Bronchial epithelial cell (primary cell): ENCODE measurements around the gene ENDOD1. TPM values are rescaled to one million over a fixed set of nuclear protein-coding genes. Genes with fewer than 3 reads are reported as not detected.
A peak's percentile ranks its signal among the peaks of the same experiment; 100 is the strongest.
"Not testable (repeated sequence)": the region's sequence is repeated elsewhere in the genome, so short reads cannot be mapped to it uniquely, and the experiment has no call there.

Experiments used
- DNase-seq: peaks from one replicate; pipeline ENCODE4 v3.0.0-alpha.2; 2010; ENCODE audit warnings: low read depth
- FAIRE-seq: peaks from 2 replicates; lab custom pipeline; 2011; peaks lifted over from hg19 to GRCh38; lab: Jason Lieb, UNC
- H3K27me3 ChIP-seq: 2 replicates; pipeline ENCODE4 v1.5.1; 2011; ENCODE audit warnings: low read length; ENCODE audit not compliant: control insufficient read depth, insufficient read depth
- H3K36me3 ChIP-seq: 2 replicates; pipeline ENCODE4 v1.5.1; 2011; ENCODE audit warnings: low read length; ENCODE audit not compliant: control insufficient read depth, insufficient read depth
- H3K4me3 ChIP-seq: 2 replicates; pipeline ENCODE4 v1.5.1; 2011; ENCODE audit warnings: mild to moderate bottlenecking, low read depth, low read length, control low read depth
- total RNA-seq: library from RNA; depleted of rRNA; stranded (reverse); fragments of >200 nt; gene quantifications from 2 replicates; pipeline ENCODE4 v1.2.1, GENCODE V29; 2014
- TF ChIP-seq, protein P1 (sequence below): IDR thresholded peaks from 2 replicates; pipeline ENCODE4 v1.5.1; 2011; ENCODE audit warnings: mild to moderate bottlenecking, moderate library complexity, low read length, control low read depth, inconsistent platforms; ENCODE audit not compliant: insufficient read depth, severe bottlenecking

Gene ENDOD1
- total RNA-seq, 1 donor from 2014 or later, result 41.1 TPM

DNA sequence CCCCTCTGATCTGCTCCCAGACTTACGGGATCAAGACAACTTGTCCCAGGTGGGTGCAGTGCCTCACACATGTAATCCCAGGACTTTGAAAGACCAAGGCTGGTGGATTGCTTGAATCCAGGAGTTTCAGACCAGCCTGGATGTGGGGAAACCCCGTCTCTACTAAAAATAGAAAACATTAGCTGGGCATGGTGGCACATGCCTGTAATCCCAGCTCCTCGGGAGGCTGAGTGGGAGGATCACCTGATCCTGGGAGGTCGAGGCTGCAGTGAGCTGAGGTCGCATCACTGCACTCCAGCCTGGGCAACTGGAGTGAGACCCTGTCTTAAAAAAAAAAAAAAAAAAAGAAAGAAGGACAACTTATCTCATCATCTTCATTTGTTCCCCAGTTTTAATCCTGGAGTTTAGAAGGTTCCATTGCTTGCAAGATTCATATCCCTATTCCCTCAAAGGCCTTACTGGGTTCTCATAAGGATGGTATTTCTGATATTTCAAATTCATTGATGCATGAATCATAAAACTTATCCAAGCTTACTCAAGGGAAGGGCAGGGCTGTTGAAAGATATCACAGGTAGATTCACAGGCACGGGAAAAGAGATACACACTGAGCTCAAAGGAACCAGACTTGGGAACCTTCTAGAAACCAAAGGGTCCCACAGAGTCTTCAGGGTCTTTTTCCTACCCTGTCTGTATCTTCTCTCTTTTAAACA lies 14.6 kb downstream of the ENDOD1 start:
- FAIRE-seq (no peak), DNase-seq (peak; percentile 81)

DNA sequence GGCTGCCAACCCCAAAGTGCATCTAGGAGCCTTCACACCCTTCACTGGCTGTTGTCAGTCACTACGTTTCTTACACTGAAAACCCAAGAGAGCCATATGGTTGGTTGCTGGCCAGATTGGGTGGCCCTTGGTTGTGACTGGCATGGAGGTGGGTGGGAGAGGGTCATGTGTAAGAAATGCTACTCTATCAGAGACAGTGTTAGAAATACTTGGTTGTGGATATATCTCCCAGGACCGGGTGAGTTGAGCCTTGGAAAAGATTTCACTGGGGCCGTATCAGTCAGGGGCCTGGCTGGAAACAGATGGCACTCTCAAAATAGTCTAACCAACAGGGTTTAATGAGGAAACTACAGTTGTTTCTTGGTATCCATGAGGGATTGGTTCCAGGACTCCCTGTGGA lies 15.2 kb downstream of the ENDOD1 start:
- DNase-seq (no peak), FAIRE-seq (no peak)
- Histone ChIP-seq H3K27me3 (no peaks in the 10 kb centered on the region), H3K36me3 (no peaks in the 10 kb centered on the region), H3K4me3 (no peak overlapping the region)
- TF ChIP-seq, protein P1, sequence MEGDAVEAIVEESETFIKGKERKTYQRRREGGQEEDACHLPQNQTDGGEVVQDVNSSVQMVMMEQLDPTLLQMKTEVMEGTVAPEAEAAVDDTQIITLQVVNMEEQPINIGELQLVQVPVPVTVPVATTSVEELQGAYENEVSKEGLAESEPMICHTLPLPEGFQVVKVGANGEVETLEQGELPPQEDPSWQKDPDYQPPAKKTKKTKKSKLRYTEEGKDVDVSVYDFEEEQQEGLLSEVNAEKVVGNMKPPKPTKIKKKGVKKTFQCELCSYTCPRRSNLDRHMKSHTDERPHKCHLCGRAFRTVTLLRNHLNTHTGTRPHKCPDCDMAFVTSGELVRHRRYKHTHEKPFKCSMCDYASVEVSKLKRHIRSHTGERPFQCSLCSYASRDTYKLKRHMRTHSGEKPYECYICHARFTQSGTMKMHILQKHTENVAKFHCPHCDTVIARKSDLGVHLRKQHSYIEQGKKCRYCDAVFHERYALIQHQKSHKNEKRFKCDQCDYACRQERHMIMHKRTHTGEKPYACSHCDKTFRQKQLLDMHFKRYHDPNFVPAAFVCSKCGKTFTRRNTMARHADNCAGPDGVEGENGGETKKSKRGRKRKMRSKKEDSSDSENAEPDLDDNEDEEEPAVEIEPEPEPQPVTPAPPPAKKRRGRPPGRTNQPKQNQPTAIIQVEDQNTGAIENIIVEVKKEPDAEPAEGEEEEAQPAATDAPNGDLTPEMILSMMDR, result no peak

More for the DNA sequence above, 14.6 kb downstream of the ENDOD1 start:
- TF ChIP-seq, protein P1, result no peak
- no peaks in the 10 kb centered on the region for H3K36me3 ChIP-seq
- H3K4me3 ChIP-seq, result no peak overlapping the region
- no peaks in the 10 kb centered on the region for H3K27me3 ChIP-seq

- DNase-seq (peak; percentile 86), FAIRE-seq (peak; percentile 95)
- Histone ChIP-seq H3K4me3 (no peak overlapping the region), H3K36me3 (no peaks in the 10 kb centered on the region), H3K27me3 (no peaks in the 10 kb centered on the region)
- TF ChIP-seq, protein P1, result no peak
These were observed 18.5 kb downstream of the ENDOD1 start for GRCh38 chr11:95108159-95108611.

DNA sequence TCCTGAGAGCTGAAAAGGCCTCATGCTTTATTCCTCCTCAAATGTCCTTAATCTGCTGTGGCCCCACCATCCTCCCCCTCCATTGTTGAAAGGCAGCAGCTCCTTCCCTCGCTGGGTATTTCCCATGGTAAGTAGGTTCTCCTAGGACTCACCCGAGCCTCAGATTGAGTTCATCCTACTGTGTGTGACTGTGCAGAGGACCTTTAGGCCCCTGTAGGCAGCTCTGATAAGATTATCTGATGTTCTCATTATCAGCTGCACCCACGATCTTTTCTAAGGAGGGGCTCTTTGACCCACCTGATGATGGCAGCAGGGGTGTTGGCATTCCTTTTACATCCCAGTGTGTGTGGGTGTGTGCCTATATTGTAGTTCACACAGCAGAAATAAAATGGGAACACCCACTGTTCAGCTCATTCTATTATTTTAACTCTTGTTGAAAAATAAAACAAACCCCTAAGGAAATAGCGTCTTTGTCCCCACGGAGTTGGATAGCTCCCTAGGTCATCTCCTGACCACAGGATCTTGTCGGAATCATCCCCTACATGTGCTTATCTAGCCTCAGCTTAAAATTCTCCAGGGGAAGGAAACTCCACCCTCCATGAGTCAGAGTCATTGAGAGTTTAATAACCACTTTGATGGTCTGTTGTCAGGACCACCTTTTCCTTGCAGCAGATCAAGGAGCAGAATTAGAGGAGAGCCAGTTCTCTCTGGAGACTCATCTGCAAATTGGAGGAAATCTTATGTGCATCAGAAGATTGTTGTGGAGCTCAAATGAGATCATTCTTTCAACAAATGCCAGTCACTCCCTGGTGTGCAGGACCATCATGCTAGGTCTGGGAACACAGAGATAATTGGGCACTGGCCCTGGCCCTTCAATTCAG lies 19.3 kb downstream of the ENDOD1 start:
- Histone ChIP-seq H3K27me3 (no peaks in the 10 kb centered on the region), H3K36me3 (no peaks in the 10 kb centered on the region), H3K4me3 (no peak overlapping the region)
- DNase-seq (no peak), FAIRE-seq (no peak)
- TF ChIP-seq, protein P1, result no peak

- FAIRE-seq, result not testable (repeated sequence)
These were observed 21.8 kb downstream of the ENDOD1 start for GRCh38 chr11:95111471-95111870.

DNA sequence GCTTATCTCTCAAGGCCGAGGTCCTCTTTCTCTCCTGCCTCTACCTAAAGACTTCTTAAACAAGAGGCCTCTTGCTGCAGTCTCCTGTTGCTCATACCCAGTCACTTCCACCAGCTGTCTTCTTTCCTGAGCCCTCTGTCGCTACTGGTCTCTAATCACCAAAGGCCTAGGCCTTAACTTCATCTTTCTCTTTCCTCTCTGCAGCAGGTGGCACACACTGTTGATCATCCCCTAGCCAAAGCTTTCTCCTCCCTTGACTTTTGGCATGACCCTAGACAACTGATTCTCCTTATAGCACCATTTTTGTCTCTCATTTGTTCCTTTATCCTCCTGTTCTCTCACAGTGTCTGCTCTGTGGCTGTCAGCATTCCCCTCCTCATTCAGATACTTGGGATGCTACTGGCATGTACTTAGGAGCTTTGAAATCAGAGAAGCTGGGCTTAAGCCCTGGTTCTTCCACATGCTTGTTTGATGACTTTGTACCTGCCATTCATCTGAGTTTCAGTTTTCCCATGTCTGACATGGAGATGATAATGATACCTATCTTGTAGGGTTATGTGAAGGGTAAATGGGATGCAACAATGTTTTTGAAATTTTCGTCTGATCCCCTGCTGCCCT lies 22.4 kb downstream of the ENDOD1 start:
- H3K36me3 ChIP-seq, result no peaks in the 10 kb centered on the region
- DNase-seq (no peak), FAIRE-seq (no peak)
- TF ChIP-seq, protein P1, result no peak
- no peaks in the 10 kb centered on the region for H3K27me3 ChIP-seq
- no peak overlapping the region for H3K4me3 ChIP-seq

More at GRCh38 chr11:95111471-95111870, 21.8 kb downstream of the ENDOD1 start:
- not testable (repeated sequence) for H3K27me3 ChIP-seq, DNase-seq, H3K4me3 ChIP-seq, H3K36me3 ChIP-seq
